HTERT RPE-1 (cell line): ENCODE data around the gene STAT3.
"Not testable (repeated sequence)": the region's sequence is repeated elsewhere in the genome, so short reads cannot be mapped to it uniquely, and the experiment has no call there.

Source experiments
- in situ Hi-C: fragments of 300-500 bp; cut with MboI; formaldehyde crosslinking; loops from 4 replicates; pipeline ENCODE4 v1.14.3; 2020; ENCODE audit warnings: low sequenced_read_pairs

STAT3 gene

DNA sequence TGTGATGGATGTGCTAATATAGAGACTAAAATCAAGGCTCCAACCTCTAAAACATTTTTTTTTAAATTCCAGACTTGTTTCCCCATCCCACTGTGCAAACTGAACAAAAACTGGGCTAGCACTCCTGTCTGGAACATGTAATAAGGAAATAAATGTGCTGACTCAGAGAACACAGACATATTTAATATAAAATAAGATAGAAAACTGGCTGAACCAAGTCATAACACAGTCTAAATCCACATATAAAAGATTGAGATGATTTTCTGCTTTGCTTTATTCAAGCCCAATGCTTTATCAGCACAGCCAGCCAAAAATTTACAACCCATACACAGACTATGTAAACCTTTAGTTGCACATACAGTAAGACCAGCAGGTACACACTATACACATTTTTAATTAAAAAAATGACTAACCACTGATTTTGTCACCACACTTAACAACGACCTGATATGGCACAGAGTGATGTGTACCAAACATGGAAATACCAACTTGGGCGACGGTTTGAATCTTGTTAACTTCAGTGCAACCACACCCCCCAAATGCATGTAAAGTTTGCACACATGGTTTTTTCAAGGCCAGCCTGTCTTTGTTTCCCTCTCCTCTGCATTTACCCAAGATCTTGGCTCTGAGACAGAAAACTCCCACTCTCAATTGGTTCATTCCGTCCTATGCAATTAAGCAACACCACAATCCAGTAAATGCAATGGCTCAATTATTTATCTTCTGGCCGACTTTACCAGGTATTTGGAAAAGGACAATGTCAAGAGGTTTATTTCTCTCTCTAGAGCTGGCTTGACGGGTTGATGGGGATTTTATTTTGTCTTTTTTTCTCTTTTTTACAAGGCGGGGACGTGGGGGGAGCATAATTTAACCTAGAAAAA lies 1.2 kb downstream of the STAT3 start:
- in situ Hi-C loops: no loop called here

DNA sequence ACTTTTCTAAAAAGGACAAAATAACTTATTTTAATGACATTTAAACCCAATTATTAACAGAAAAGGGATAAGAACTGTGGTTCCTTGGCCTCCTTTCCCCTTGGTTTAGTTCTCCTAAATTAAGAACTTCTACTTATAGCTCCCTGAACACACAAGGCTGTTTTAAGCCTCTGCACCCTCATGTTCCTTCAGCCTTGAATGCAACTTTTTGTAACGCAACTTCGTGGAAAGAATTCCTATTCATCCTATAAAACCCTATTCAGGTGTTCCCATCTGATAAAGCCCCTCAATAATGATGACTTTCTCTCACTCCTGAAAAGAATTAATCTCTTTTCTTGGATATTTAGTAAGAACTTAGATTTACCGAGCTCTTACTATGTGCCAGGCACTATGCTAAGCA lies 6.3 kb downstream of the STAT3 start:
- in situ Hi-C loops: no loop called here

DNA sequence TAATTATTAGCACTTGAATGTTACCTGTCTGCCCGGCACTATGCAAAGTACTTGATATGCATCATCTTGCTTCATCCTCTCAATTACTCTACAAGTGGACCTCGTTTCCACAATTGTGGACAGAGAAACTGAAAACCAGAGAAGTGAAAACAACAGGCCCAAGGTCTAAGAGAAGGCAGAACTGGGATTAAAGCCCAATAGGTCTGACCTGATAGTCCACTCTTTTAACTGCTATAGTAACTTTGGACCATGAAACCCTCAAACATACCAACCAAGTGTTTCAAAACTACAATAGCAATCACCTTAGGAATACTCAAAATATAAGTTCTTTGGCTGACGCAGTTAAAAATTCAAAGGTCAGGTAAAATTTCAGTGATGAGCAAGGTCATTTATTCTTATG lies 7.3 kb downstream of the STAT3 start:
- in situ Hi-C loops: no loop called here

DNA sequence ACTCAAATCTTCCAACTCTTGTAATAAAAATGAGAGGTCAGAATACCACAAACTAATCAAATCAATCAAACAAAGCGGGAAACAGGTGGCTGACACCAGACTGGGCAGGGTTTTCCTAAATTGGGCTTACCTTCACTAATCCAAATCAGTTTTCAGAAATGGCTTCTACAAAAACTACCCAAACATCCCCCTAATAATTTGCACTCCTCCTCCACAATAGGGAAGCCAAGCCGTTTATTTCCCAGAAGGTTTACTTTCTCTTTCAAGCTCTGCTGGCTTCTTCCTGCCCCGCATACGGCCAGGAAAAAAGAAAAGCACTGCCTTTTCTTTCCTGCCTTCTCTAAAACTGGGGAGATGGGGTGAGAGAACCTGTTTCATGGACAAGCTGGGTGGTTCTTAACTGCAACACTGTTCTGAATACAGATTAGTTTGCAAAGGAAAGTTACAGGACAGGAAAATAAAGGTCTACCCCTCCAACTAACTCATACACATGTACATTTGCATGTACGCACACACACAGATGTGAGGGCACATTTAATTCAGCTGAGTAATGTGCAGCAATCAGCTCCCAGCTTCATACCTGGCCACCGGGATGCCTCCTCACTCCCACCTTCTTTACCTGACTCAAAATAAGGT lies 9.2 kb downstream of the STAT3 start:
- in situ Hi-C loops: no loop called here

DNA sequence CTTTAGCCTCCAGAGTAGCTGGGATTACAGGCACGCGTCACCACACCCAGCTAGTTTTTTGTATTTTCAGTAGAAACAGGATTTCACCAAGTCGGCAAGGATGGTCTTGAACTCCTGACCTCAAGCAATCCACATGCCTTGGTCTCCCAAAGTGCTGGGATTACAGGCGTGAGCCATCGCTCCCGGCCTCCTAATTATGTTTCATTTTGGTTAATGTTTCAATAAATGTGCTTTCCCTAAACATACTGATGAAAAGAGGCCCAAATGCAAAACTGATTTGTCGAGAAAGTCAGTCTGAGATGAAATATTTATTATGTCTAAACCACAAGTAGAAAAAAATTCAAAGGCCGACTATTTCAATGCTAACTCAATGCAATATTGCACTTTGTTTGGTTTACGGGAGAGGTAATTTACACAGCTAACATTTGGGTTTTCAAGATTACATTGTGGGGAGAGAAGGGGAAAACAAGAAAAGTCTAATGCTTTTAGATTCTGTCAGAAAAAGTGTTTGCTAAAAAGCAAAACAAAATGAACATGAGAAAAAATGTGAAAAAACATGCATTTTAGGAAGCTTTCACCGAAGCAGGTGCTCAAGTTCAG lies 9.8 kb downstream of the STAT3 start:
- in situ Hi-C loops: no loop called here

DNA sequence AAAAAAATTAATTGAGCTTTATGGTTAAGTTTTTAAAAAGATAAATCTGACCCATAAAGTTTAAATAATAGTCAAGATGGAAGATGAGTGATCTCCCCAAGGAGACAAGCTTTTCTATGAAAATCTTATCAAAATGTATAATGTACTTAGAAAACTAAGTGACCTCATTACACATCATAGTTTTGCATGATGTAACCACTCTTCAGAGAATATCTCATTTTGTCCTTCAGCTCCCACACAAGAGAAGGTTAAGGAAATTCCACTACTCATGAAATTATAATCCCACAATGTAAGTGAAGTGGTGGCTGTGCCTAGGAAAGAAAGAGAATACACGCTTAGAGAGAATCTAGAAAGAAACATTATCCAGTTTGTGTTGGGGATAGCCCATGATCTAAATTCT lies 14.3 kb downstream of the STAT3 start:
- in situ Hi-C loops: no loop called here

DNA sequence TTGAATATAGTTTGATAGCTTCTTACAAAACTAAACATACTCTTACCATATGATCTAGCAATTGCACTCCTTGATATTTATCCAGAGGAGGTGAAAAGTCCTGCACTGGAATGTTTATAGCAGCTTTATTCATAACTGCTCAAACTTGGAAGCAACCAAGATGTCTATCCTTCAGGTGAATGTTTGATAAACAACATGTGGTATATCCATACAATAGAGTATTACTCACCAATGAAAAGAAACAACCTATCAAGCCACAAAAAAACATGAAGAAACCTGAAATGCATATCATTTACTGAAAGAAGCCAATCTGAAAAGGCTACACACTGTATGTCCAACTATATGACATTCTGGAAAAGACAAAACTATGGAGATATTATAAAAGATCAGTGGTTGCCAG lies 16.1 kb downstream of the STAT3 start:
- in situ Hi-C loops: no loop called here

DNA sequence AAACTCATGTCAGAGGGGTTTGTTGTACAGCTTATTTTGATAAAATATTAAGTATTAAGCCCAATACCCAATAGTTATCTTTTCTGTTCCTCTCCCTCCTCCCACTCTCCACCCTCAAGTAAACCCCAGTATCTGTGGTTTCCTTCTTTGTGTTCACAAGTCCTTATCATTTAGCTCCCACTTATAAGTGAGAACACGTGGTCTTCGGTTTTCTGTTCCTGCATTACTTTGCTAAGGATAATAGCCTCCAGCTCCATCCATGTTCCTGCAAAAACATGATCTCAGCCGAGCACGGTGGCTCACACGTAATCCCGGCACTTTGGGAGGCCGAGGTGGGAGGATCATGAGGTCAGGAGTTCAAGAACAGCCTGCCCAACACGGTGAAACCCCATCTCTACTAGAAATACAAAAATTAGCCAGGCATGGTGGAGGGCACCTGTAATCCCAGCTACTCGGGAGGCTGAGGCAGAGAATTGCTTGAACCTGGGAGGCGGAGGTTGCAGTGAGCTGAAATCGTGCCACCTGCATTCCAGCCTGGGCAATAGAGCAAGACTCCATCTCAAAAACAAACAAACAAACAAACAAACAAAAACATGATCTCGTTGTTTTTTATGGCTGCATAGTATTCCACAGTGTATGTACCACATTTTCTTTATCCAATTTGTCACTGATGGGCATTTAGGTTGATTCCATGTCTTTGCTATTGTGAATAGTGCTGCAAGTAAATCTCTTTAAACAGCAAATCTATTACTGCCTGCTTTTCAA lies 19.3 kb downstream of the STAT3 start:
- in situ Hi-C loops: not testable (repeated sequence)

DNA sequence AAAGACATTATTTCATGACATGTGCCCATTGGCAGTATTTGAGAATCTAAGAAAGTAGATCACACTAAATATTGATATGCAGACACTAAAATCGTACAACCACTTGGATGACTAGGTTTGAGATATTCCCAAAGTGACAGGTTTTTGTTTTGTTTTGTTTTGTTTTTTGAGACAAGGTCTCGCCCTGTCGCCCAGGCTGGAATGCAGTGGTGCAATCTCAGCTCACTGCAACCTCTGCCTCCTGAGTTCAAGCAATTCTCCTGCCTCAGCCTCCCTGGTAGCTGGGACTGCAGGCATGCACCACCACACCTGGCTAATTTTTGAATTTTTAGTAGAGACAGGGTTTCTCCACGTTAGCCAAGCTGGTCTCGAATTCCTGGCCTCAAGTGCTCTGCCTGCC lies 19.9 kb downstream of the STAT3 start:
- in situ Hi-C loops: not testable (repeated sequence)

DNA sequence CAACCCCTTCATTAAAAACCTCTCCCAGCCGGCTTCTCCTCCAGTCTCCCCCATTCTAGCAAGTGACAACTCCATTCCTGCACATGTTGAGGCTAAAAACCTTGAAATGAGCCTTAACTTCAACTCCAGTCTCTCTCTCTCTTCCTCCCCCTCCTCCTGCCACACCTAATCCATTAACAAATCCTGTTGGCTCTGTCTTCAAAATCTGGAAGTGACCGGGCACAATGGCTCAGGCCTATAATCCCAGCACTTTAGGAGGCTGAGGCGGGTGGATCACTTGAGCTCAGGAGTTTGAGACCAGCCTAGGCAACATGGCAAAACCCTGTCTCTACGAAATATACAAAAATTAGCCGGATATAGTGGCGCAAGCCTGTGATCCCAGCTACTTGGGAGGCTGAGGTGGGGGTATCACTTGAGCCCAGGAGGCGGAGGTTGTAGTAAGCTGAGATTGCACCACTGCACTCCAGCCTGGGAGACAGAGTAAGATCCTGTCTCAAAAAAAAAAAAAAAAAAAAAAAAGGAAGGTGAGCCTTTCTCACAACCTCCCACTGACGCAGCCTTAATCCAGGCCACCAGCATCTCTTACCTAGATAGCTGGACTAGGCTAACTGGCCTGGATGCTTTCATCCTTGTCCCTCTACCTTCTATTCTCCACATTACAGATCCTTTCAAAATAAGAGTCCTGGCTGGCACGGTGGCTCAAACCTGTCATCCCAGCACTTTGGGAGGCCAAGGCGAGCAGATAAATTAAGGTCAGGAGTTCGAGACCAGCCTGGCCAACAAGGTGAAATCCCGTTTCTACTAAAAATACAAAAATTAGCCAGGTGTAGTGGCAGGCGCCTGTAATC lies 21.8 kb downstream of the STAT3 start:
- in situ Hi-C loops: not testable (repeated sequence)

DNA sequence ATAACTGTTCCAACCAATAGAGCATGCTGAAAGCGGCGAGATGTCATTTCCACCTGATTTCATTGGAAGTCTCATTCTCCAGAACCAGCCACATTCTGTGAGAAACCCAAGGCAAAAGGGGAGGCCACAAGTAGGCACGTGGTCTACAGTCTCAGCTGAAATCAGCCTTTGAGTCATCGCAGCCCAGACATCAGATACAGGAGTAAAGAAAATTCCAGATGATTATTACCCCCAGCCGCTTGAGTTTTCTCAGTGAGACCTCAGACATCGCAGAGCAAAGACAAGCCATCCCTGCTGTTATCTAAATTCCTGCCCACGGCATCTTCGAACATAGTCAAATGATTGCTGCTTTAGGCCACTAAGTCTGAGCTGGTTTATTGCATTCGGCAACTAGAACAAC lies 23.1 kb downstream of the STAT3 start:
- in situ Hi-C loops: no loop called here

DNA sequence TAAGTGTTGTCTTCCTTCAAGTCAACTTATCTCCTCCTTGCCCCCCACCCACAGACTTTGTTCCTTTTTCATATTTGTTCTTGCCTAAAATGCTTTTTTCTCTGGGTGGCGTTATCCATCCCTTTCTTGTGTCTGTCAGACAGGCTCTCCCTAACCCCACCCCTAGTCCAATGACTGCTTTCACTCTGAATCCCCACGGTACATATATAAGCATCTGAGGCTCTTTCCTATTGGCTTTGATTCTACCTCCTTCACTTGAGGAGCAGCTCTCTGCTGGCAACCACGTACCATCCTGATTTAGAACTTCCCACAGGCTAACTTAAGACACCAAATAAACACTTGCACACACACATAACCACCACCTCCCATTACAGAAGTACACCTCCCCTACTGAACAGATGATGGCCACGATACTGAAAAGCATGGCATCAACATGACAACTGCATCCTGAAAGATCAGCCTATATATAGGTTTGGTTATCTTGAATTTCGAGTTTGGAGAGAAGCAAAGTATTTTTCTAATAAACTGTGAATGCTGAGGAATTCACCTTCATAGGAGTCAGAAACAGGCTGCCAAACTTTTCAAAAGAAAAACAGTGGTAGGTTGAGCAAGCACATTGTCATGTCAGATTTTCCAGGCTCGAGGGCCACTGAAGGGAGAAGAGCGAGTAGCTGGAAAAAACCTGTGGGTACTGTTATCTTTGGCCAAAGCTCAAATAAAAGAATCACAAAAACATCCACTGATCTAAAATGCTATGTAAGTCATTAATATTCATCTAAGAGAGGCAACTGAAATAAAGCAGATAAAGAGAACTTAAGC lies 24.3 kb downstream of the STAT3 start:
- in situ Hi-C loops: no loop called here

DNA sequence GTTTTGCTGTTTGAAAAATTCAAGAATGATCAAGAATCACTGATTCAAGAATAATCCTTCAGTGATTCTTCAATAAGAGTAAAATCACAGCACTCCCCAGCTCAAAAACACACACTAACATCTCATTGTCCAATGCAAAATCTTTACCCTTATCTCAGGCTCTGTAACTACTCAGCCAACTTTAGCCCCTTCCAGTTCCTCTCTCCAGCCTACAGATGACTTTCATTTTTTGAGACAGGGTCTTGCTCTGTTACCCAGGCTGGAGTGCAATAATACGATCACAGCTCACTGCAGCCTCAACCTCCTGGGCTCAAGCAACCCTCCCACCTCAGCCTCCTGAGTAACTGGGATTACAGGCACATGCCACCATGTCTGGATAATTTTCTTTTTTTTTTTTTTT lies 25.0 kb downstream of the STAT3 start:
- in situ Hi-C loops: no loop called here

DNA sequence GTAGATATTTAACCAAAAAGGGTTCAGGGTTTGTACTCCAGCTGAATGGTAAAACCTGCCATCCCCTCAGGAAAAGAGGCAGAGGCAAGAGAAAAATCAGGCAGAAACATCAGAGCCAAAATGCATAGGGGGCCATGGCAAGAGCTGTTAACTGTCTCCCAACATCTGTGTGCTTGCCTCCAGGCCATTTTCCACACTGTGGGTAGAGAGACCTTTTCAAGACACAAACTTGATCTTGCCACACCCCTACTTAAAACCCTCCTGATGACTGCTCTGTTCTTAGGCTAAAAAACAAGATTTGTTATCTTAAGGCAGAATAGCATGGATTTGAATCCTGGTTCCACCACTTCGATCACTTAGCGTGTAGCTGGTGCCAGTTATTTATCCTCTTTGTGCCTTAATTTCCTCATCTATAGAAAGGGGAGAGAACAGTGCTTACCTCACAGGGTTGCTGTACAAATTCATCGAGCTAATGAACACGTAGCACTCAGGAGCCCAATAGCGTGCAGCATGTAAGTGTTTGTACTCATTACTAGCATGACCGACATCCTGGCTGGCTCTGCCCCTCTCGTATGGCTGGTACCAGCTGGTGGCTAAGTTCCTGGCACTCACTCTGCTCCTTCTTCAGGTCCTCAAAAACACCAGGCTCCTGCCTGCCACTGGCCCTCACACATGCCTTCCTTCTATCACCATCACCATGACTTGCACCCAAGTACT lies 25.8 kb downstream of the STAT3 start:
- in situ Hi-C loops: no loop called here

DNA sequence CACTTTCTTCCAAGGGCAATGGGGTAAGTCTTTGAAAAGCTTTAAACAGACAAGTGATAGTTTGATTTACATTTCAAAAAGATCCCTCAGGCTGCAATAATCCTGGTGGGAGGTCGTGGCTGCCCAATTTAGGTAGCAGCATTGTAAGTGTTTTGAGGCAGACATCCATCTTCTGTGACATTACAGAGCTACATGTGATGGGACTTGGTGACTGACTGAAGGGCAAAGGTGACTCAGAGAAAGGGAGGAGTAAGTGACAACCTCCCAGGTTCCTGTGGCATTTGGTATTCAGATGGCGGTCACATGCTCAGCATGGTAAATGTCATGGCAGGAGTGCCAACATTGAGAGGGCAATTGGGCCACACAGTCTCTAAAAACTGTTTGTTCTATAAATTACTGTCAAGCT lies 26.5 kb downstream of the STAT3 start:
- in situ Hi-C loops: no loop called here

DNA sequence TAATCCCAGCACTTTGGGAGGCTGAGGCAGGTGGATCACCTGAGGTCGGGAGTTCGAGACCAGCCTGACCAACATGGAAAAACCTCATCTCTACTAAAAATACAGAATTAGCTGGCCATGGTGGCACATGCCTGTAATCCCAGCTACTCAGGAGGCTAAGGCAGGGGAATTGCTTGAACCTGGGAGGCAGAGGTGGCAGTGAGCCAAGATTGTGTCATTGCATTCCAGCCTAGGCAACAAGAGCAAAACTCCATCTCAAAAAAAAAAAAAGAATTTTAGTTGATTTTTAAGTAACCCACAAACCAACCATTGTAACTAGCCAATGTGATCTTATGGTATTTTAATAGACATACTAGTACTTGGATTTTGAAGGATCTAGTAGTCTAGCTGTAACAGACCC lies 27.9 kb downstream of the STAT3 start:
- in situ Hi-C loops: not testable (repeated sequence)

DNA sequence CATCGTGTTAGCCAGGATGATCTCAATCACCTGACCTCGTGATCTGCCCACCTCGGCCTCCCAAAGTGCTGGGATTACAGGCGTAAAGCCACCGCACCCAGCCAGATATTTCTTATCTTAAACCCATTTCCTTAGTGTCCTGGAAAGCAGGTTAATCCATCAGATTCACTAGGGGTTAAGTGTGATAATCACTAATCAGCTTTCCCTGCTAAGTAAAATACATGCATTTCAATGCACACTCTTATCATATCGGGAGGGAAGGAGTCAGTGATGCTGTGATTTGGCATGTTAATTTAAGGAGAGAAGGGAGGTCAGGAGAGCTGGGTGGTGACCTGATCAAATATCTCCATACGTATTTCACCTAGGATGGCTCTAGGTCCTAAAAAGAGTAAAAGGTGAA lies 29.1 kb downstream of the STAT3 start:
- in situ Hi-C loops: no loop called here

DNA sequence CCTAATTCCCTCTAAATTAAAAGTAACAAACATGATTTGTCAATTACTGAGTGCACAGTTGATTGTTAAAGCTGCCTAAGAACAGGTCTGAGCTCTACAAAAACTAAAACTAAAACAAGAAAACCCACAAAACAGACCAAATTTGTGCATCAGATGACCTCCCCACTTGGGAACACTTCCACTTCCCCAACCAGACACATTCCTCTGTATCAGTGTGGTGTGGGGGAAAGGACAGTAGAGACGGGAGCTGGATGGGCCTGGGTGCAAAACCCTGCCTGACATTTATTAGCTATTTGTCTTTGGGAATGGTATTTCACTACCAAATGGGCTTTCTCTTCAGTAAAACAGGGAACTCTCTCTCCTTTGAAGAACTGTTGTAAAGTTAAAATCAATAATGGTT lies 29.8 kb downstream of the STAT3 start:
- in situ Hi-C loops: no loop called here
